GM18909 (cell line): ENCODE data around the gene TRAPPC14.

Source experiments
- ATAC-seq: cut with Tn5 transposase; IDR thresholded peaks from one replicate; pipeline ENCODE4 v1.9.1; 2021; ENCODE audit warnings: mild to moderate bottlenecking; ENCODE audit not compliant: unreplicated experiment, poor library complexity

The TRAPPC14 gene

GRCh38 chr7:100175296-100175935, 16.9 kb upstream of the TRAPPC14 start:
- ATAC-seq = no peak

GRCh38 chr7:100174582-100174981, 16.1 kb upstream of the TRAPPC14 start:
- ATAC-seq = no peak

DNA sequence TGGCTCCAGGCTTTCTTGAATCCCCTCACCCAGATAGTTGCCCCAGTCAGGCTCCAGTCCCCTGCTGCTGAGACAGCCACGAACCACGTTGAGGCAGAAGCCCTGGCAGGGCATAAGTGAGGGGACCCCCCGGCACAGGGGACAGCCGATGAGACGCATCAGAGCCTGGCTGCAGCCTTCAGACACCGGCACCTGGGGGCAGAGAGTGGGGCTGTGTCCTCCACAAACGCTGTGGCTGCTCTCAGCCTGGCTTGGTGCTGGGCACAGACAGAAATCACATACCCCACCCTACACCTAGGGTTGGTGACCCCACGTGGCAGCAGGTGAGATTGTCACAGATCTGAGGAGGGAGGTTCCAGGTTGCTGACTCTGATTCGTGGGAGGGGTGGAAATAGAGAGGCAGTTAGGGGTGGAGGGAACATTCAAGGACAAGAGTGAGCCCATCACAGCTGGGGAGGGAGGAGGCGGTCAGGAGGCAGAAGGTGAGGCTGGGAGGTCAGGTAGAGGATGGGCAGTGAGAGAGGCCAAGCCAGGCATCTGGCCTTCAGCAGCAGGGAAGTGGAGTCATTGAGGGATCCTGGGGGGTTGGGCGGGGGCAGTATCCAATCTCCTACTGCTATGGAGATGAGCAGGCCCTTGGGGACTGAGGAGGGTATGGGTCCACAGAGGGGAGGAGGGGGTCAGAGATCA, 15.4 kb upstream of the TRAPPC14 start:
- ATAC-seq = no peak

GRCh38 chr7:100171840-100172239, 13.3 kb upstream of the TRAPPC14 start:
- ATAC-seq = no peak

DNA sequence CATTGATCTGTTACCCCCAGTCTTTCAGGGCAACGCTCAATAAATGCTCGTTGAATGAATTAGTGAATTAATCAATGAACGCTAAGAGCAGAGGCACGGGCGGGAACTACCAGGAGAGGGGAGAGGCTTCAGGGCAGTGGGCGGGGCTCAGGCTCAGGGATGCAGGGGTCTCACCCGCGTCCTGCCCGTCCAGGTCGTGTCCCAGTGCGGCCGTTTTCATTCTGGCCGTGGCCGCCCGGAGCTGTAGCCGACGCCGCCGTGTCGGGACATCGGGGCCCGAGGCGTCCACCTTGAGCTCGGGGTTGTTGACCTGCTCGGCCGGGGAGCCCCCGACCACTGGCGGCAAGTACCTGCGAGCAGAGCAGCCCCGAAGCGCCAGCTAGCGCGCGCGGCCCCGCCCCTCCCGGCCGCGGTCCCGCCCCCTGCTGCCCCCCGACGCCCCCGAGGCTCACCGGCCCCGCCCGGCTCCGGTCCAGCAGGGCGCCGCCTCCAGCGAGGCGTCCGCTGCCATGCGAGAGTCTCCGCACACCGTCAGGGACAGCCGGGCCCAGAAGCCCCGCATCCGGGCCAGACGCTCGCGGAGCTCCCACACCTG, 12.7 kb upstream of the TRAPPC14 start:
- no peak for ATAC-seq

GRCh38 chr7:100170101-100170897, 11.8 kb upstream of the TRAPPC14 start:
- ATAC-seq = no peak

GRCh38 chr7:100169147-100169850, 10.8 kb upstream of the TRAPPC14 start:
- no peak for ATAC-seq

- no peak for ATAC-seq
Observed at GRCh38 chr7:100167912-100168323, 9.4 kb upstream of the TRAPPC14 start.

GRCh38 chr7:100166970-100167911, 8.7 kb upstream of the TRAPPC14 start:
- no peak for ATAC-seq

DNA sequence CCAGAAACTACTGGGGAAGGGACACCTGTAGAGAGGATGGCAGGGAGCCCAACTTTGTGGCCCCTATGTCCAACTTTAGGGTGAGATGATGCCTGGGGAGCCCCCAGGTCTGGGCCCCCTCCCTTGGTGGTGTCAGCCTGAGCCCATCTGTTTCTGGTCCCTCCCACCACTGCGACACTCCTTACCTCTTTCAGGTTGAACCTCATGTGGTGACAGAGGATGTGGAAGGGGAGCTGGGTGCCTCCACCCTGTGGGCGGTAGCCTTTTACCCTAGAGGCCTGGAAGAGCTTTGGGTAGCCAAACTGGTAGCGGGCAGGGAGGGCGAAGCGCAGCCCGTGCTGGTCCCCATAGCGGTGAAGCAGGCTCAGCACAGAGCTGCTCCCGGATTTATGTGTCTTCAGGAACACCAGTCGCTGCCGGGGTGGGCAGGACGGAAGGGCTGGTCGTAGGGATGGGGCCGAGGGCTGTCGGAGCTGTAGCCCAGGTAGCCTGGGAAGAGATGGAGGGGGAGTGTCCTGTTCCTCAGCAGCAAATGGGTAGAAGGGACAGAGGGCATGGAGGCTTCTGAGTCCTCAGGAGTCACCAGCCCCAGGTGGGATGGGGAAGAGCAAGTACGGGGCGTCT, 7.9 kb upstream of the TRAPPC14 start:
- ATAC-seq = no peak

DNA sequence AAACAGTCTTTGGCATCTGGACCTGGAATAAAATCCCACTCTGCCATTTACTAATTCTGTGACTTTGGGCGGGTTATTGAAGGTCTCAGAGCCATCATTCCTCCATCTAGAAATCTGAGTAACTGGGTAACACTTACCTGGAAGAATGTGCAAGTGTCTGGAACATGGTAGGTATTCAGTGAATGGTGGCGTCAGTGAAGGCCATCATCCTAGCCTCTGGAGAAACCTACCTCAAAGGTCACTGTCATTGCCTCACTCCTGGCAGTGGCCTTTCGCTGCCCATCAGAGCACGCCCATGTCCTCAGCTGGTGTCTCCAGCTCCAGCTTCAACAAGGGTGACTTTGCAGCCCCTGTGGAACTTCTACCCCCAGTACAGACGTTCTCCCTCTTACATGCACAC, 5.3 kb upstream of the TRAPPC14 start:
- no peak for ATAC-seq

DNA sequence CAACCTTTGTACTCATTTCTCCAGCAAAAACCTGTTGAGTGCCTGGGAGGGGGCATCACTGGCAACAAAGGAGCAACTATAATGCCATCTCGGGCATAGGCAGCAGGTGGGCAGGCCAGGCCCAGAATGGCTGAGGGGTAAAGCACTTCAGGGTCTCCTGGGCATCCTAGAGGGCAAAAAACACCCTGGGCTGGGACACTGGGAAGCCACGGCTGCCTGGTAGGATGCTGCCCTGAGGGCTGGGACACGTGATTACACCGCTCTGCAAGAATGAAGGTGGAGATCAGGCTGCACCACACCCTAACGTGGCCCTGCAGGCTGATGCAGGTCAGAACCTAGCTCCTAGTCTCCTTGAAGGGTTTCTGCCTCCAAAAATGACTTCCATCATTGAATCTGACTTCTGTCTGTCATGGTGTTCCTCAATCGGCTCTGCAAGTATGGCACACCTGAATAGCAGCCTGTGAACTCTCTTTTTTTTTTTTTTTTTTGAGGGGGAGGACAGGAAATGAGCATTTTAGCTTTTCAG, 4.5 kb upstream of the TRAPPC14 start:
- no peak for ATAC-seq

GRCh38 chr7:100160067-100160466, 1.5 kb upstream of the TRAPPC14 start:
- ATAC-seq = no peak

DNA sequence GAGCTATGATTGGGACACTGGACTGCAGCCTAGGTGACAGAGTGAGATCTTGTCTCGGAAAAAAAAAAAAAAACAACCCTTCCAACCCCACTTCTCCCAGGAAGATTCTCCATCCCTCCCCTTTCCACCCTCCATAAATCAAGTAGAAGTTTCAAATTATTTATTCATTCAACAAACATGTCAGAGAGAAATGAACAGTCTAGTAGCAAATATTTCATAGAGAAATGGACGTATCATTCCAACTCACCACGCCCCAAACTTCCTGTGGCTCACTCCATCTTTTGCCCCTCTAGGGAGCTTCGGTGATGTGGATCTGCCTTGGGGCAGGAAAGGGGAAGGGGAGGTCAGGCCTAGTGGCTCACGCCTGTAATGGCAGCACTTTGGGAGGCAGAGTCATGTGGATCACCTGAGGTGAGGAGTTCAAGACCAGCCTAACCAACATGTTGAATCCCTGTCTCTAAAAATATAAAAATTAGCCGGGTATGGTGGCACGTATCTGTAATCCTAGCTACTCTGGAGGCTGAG, 638 bp upstream of the TRAPPC14 start:
- no peak for ATAC-seq

DNA sequence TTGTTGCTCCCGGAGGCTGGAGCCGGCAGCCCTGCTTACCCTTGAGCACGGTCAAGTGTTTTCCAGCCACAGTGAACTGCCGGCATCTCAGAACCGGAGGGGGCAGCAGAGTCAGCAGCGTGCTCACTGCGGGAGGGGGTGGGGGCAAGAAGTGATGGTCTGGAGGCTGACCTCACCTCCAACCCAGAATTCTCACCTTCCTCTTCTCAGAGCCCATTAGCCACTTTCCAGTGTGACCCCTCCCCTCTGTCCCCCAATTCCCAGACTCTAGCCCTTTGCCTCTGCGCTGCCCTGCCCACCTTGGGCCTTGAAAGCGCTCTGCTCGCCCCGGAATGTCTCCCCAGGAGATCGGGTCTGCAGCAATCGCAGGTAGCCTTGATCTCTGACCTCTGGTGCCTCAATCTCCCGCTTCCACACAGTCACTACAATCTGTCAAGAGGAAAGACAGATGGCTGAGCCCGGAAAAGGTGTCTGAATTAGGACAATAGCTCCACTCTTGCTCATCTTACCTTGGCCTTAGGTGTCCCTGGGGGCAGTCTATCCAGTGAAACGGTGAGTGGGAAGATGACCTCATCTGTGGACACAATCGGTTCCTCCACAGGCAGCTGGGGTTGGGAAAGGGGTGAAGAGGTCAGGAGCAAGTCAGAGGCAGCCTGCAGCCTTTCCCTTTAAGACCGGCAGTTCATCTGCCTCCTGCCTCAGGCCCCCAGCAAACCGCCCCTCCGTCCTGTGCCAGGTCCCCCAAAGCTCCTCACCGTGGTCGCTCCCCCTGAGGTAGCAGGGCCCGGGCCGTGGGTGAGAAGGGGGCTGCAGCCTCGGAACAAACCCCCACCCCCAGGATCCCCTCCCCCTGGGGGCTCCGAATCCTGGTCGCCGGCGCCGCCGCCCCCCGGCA, 942 bp downstream of the TRAPPC14 start:
- ATAC-seq = no peak

DNA sequence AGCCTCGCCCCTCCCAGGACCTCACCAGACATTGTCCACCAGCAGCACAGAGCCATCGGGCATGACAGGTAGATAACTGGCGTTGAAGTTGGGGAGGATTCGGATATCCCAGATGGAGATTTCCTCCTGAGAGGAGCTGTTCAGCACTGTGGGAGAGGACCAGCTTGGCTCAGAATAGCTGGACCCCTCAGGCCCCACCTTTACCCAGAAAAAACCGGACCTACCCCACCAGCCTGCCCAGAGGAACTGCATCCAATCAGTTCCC, 1.5 kb downstream of the TRAPPC14 start:
- ATAC-seq = no peak

- no peak for ATAC-seq
Observed at GRCh38 chr7:100156331-100157068, 2.0 kb downstream of the TRAPPC14 start.
